Measurements from ENCODE around the gene EBF3.

The EBF3 gene

DNA sequence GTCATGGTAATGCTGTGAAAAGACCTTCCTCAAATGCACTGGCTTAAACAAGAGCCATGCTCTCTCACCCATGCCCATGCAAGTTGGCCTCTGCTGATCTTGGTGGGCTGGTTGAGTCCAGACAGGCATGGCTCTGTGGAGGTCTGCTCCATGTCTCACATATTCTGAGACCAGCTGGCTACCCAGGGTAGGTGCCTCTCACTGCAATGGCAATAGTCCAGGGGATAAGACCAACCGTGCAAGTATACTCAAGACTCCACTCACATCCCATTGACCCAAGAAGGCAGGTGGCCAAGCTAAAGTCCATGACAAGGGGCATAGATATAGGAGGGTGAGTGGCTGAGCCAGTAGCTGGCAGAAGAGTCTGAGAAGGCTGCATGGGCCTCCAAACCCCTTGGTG, 14.2 kb upstream of the EBF3 start:
- no peak overlapping the region for H3K27ac Mint-ChIP-seq
- H3K27me3 Mint-ChIP-seq (ENCODE audit: low read depth) = peaks cover 41% of the 10 kb centered on the region
- peaks cover 11% of the 10 kb centered on the region for H3K9me3 Mint-ChIP-seq
- H3K36me3 Mint-ChIP-seq (ENCODE audit: low read depth) = no peaks in the 10 kb centered on the region
- no peak overlapping the region for H3K4me3 Mint-ChIP-seq
- no peaks in the 10 kb centered on the region for H3K4me1 Mint-ChIP-seq (ENCODE audit: low read depth)

DNA sequence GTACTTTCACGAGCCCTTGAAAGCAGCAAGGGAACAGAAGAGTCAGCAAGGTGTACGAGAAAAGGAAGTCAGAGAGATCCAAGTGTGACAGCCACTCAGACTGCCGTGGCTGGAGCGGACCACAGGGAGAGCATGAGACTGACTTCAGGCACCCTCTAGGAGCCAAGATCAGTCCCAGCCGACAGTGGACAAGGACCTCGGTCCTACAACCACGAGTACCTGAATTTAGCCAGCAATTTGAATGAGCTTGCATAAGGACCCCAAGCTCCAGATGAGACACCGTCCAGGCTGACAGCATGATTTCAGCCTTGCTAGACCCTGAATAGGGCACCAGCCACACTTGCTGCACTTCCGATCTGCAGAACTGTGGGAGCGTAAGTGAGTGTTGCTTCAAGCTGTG, 13.7 kb upstream of the EBF3 start:
- Mint-ChIP-seq H3K36me3 (ENCODE audit: low read depth) (no peaks in the 10 kb centered on the region), H3K9me3 (peaks cover 6% of the 10 kb centered on the region), H3K27ac (no peak overlapping the region), H3K4me3 (no peak overlapping the region), H3K27me3 (ENCODE audit: low read depth) (peaks cover 43% of the 10 kb centered on the region), H3K4me1 (ENCODE audit: low read depth) (no peaks in the 10 kb centered on the region)

DNA sequence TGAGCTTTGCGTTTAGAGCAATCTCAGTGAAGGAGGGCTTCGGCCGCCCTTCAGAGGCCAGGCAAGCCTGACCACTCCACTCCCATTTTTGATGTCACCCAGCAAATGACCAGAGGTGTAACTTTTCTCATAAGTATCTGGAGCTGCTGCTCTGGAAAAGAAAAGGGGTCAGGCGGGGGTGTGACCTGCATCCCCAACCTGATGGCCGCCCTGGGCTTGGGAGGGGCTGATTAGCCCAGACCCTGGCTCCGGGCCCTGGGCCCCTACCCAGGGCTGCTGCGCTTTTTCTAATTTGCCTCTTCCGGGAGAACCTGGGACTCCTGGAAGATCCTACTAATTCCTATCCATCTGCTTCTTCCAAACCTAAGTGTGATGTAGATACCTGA, 9.6 kb upstream of the EBF3 start:
- Mint-ChIP-seq H3K36me3 (ENCODE audit: low read depth) (peaks cover 6% of the 10 kb centered on the region), H3K4me1 (ENCODE audit: low read depth) (peaks cover 9% of the 10 kb centered on the region), H3K9me3 (peaks cover 3% of the 10 kb centered on the region), H3K27ac (peak overlapping the region; percentile 31), H3K27me3 (ENCODE audit: low read depth) (peaks cover 71% of the 10 kb centered on the region), H3K4me3 (no peak overlapping the region)

DNA sequence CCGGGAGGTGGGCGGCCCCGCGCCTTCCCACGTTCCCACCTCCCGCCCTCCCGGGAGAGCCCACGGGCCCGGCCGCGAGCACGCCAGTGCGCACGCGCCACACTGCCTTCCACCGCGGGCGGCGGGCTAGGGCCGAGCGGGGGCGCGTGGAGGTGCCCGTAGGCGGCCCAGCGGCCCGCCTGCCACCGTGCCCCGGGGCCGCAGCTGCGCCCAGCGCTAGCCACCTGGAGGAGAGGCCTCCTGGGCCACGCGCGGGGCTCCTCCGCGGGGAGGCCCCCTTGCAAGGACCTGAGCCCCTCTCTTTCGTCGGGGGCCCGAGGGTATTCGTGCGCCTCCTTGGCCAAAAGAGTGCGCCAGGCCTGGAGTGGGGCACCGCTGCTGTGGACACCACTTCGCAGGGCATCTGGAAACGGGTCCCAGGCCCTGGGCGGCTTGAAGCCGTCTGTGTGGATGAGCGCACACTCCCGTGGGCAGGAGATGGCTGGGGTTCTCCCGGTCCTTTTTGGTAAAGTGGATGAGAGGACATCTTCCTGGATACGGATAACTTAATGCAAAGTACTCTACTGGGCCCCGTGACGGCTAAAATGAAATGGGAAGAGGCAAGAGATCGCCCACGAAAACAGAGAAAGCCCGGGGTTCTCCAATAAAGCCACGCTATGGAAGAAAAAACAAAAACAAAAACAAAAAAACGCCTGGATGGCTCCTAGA, 9.0 kb upstream of the EBF3 start:
- Mint-ChIP-seq H3K27me3 (ENCODE audit: low read depth) (peaks cover 74% of the 10 kb centered on the region), H3K4me3 (no peak overlapping the region), H3K36me3 (ENCODE audit: low read depth) (peaks cover 6% of the 10 kb centered on the region), H3K27ac (no peak overlapping the region), H3K9me3 (peaks cover 3% of the 10 kb centered on the region), H3K4me1 (ENCODE audit: low read depth) (peaks cover 9% of the 10 kb centered on the region)

DNA sequence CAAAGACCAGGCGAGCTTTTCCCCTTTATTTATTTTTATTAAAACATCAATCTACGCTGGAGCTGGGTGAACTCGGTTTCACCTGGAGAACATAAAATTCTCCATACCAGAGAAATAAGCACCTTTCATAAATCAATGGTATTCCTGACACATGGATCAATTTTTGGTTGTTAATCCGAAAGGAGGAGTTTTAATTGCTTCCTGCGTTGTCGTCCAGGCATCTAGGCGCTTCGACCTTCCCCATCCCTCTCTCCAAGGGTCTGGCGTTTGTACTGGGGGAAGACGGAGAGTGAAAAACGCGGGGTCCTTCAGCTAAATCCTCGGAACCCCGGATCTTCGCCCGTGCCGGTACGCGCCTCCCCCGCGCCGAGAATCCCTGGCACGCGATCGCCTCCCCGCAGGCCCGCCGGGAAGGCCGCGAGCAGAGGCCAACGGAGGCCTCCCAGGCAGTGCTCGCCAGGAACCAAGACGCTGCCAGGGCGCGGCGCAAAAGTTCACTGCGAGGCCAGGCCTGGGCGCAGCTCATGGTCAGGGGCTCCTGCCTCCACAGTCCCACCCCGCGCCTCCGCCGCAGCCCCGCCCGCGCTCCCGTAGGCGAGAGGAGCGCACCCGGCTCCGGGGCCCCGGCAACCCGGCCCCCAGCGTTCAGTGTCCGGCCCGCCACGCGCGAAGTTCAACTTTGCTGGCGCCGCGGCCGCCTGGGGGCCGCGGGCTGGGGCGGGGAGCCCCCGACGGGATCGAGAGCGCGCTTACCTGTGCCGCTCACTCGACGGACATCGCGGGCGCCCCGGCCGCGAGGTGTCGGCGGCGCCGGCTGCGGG, 8.3 kb upstream of the EBF3 start:
- H3K4me1 Mint-ChIP-seq (ENCODE audit: low read depth) = peaks cover 9% of the 10 kb centered on the region
- peaks cover 6% of the 10 kb centered on the region for H3K36me3 Mint-ChIP-seq (ENCODE audit: low read depth)
- H3K27ac Mint-ChIP-seq = peak overlapping the region; percentile 74
- no peak overlapping the region for H3K4me3 Mint-ChIP-seq
- peaks cover 3% of the 10 kb centered on the region for H3K9me3 Mint-ChIP-seq
- H3K27me3 Mint-ChIP-seq (ENCODE audit: low read depth) = peaks cover 74% of the 10 kb centered on the region

DNA sequence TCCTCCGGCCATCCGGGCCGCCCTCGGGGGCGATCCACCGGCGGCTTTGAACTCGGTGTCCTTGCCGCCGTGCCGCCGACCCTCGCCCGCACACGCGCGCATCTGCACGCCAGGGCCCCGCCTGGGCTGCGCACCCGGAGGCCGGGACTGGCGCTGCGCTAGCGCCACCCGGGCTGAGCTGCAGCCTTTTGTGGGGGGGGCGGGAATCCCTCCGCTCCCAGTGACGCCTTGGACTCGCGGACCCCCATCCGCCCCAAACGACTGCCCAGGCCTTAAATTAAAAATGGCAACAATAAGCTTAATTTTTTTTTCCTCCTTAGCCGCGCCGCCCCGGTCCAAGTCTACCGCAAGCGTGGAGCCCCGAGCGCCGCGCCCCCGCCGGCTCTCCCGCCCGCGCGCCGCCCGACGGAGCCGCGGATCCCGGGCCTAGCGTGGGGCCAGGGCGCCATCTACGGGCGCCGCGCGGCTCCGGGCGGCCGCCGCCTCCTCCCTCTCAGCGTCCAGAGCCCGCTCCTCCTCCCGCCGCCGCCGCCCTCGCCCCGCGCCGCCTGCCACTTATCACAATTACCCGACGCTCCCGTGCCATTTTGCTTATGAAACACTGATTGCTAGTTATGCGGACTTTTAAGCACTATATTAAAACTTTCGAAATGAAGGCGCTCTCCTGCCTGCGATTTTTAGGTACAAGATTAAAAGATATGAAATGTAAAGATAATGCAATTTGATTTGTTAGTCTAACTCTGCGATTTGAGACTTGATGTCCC, 7.5 kb upstream of the EBF3 start:
- H3K4me3 Mint-ChIP-seq = no peak overlapping the region
- H3K27me3 Mint-ChIP-seq (ENCODE audit: low read depth) = peaks cover 67% of the 10 kb centered on the region
- peaks cover 6% of the 10 kb centered on the region for H3K36me3 Mint-ChIP-seq (ENCODE audit: low read depth)
- H3K27ac Mint-ChIP-seq = peak overlapping the region; percentile 74
- H3K9me3 Mint-ChIP-seq = peaks cover 3% of the 10 kb centered on the region
- H3K4me1 Mint-ChIP-seq (ENCODE audit: low read depth) = peaks cover 9% of the 10 kb centered on the region

DNA sequence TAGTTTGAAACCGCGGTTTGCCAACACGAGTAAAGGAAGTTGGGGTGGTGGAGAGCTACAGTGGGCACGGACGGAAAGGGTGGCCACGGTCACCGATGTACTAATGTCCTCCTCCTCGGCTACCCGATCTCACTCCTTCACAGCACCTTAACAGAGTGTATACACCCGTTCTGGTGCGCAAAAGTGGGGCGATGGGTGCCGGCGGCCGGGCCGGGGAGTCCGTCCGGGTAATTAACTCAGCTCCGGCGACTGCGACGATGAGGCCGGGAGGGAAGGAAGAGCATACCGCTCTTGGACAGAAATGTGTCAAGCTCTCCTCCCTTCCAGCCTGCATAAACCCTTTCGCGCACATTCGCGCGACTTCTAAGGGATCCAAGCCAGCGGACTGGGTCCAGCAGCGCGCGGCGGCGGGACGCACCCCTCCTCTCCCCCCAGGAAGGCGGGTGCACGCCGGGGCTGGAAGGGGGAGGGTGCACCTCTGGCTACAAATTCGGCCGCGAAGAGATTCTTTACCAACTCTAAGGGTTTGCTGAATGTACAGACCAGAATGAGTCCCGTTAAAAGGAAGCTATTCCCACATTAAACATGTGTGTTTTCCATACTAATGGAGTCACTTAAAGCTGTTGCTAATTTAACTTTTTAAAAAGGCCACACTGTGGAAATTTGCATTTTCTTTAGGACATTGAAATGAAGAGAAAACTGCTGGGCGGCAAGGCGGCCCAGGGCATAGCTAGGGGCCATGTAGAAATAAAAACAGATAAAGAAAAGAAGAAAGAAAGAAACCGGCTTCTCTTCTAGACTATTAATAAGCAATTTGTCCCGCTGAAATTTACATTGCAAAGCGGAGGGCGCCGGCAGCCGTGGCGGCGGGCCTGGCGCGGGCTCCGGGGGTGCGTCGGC, 6.6 kb upstream of the EBF3 start:
- H3K27ac Mint-ChIP-seq = peak overlapping the region; percentile 69
- H3K4me3 Mint-ChIP-seq = no peak overlapping the region
- peaks cover 9% of the 10 kb centered on the region for H3K4me1 Mint-ChIP-seq (ENCODE audit: low read depth)
- peaks cover 70% of the 10 kb centered on the region for H3K27me3 Mint-ChIP-seq (ENCODE audit: low read depth)
- peaks cover 3% of the 10 kb centered on the region for H3K9me3 Mint-ChIP-seq
- peaks cover 6% of the 10 kb centered on the region for H3K36me3 Mint-ChIP-seq (ENCODE audit: low read depth)

DNA sequence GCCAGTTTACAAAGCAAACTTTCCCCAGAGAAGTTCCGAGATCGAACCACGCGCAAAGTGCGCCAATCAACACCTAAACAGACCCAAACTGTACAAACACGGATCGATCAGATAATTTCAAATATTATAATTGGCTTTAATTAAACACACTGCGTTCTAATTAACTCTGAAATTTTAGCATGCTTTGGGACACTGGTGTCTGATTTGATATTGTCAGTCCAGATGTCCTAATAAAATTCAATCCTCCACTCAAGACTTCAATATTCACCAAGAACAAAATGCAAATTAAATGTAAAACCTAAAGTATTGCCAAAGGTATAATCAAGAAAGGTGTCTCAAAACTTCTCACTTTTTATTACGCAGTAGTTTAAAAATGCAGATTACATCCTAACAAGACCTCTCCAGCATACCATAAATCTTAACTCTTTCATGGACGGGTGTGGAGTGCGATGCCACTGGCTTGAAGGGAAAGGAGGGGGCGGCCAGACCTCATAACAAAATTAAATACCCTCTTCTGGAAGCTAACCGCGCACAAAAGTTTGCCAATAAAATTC, 5.9 kb upstream of the EBF3 start:
- Mint-ChIP-seq H3K27ac (peak overlapping the region; percentile 69), H3K4me1 (ENCODE audit: low read depth) (peaks cover 9% of the 10 kb centered on the region), H3K36me3 (ENCODE audit: low read depth) (peaks cover 6% of the 10 kb centered on the region), H3K4me3 (no peak overlapping the region), H3K9me3 (peaks cover 3% of the 10 kb centered on the region), H3K27me3 (ENCODE audit: low read depth) (peaks cover 69% of the 10 kb centered on the region)

DNA sequence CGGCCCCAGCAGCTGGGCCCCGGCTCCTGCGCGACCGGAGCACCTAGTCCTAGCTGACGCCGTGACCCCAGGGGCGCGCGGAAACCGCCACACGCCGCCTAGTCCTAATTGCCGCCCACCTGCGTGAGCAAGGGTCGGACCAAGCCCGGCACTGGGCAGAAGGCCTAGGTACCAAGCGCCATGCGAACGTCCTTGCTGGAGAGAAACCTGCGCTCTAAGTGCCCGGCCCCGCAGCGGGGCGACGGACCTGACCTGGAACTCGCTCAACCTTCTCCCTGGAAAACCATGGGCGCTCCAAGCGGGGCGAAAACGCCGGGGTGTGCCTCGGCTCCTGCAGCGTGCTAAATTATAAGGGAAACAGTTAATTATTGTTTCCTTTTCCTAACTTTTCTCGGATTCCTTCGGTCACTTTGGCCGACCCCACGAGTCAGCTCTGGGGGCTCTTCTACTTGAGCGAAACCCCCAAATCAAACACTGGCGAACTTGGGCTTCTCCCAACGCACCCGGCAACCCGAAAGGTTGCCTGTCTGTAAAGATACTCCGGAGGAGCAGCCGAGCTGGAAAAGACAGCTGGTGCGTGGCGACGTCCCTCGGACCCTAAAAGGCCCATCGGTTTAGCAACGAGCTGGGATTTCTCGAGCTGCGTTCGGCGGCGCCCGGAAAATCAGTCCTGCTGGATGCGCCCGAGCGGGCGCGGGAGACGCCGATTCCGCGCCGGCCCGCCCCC, 5.3 kb upstream of the EBF3 start:
- peaks cover 6% of the 10 kb centered on the region for H3K36me3 Mint-ChIP-seq (ENCODE audit: low read depth)
- H3K27me3 Mint-ChIP-seq (ENCODE audit: low read depth) = peaks cover 67% of the 10 kb centered on the region
- H3K4me3 Mint-ChIP-seq = no peak overlapping the region
- H3K4me1 Mint-ChIP-seq (ENCODE audit: low read depth) = peaks cover 11% of the 10 kb centered on the region
- peak overlapping the region; percentile 69 for H3K27ac Mint-ChIP-seq
- peaks cover 3% of the 10 kb centered on the region for H3K9me3 Mint-ChIP-seq

DNA sequence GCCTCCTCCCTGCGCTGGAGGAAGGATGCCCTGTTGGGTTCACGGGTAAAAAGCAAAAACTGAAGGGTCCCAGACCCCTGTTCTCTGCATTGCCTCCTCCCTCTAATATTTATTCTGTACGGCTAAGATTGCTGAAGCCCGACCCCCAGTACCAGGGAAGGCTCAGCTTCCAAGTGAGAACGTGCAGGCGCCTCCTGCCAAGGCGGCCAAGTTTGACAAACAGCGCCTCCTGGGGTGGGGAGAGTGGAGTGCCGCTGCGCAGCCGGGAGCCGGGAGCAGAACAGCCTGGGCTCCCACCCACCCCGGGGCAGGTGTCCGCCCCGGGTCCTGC, 4.7 kb upstream of the EBF3 start:
- Mint-ChIP-seq H3K27ac (peak overlapping the region; percentile 31), H3K36me3 (ENCODE audit: low read depth) (peaks cover 6% of the 10 kb centered on the region), H3K4me3 (no peak overlapping the region), H3K9me3 (peaks cover 3% of the 10 kb centered on the region), H3K4me1 (ENCODE audit: low read depth) (peaks cover 11% of the 10 kb centered on the region), H3K27me3 (ENCODE audit: low read depth) (peaks cover 63% of the 10 kb centered on the region)

DNA sequence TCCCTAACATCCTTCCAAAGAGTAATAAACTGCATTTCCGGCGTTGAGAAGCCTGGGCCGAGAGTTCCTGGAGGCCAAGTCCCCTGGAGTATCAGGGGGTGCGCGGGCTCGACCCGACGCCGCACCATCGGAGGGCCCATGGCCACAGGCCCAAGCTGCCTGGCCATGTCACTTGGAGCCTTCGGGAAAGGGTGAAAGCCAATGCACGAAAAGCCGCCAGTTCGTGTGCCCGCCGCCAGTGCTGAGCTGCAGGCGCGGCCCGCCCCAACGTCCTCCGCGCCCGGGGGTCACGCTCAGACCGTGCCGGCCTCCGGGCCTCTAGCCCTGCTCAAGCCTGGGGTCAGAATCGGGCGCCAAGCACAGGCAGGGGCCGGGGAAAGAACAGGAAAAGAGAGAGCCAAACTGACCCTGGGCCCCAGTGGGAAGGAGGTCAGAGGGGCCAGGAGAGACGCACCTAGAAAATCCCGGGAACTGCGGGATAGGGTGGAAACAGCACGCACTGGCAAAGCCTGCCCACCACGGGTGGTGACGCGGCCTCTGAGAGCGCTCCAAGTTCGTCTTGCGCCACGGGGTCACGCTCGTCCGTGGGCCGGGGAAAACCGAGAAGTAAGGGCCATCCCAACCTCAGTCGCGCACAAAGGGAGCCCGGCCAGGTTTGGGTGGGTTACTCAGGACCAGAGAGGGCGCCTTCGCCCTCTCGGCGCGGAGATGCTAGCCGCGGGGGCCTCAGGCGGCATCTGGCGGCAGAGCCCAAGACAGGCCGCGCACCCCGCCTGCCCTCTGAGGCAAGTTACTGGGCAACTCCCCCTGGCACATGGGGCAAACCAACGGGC, 4.2 kb upstream of the EBF3 start:
- peaks cover 11% of the 10 kb centered on the region for H3K4me1 Mint-ChIP-seq (ENCODE audit: low read depth)
- H3K4me3 Mint-ChIP-seq = no peak overlapping the region
- H3K27ac Mint-ChIP-seq = peak overlapping the region; percentile 31
- peaks cover 3% of the 10 kb centered on the region for H3K9me3 Mint-ChIP-seq
- peaks cover 6% of the 10 kb centered on the region for H3K36me3 Mint-ChIP-seq (ENCODE audit: low read depth)
- H3K27me3 Mint-ChIP-seq (ENCODE audit: low read depth) = peaks cover 60% of the 10 kb centered on the region

DNA sequence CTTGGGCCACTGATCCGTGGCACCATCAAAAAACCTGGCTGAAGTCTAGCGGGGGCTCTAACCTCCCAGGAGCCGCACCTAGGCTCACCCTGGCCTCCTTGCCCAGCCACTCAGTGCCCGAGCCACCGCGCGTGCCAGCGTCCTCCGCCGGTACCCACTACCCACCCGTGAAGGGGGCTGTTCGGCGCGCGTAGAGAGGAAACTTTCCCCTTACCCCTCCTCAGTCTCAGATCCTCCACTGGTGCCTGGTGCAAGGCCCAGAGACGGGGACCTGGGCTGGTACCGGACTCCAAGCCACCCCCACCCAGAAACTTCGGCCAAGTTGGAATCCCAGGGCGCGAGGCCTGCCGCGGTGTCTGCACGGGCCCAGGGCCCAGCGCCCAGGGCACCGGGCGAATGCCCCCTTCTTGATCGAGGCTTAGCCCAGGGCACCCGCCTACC, 3.5 kb upstream of the EBF3 start:
- H3K4me1 Mint-ChIP-seq (ENCODE audit: low read depth) = peaks cover 12% of the 10 kb centered on the region
- peaks cover 7% of the 10 kb centered on the region for H3K36me3 Mint-ChIP-seq (ENCODE audit: low read depth)
- no peak overlapping the region for H3K4me3 Mint-ChIP-seq
- peaks cover 64% of the 10 kb centered on the region for H3K27me3 Mint-ChIP-seq (ENCODE audit: low read depth)
- no peak overlapping the region for H3K27ac Mint-ChIP-seq
- H3K9me3 Mint-ChIP-seq = peaks cover 3% of the 10 kb centered on the region
